Measurements from ENCODE around the gene FMO4. TPM values are rescaled to one million over a fixed set of nuclear protein-coding genes. Genes with fewer than 3 reads are reported as not detected.

Gene FMO4
- total and polyA plus RNA-seq, 2 experiments from 2014 or later = 3.1 to 3.4 TPM

DNA sequence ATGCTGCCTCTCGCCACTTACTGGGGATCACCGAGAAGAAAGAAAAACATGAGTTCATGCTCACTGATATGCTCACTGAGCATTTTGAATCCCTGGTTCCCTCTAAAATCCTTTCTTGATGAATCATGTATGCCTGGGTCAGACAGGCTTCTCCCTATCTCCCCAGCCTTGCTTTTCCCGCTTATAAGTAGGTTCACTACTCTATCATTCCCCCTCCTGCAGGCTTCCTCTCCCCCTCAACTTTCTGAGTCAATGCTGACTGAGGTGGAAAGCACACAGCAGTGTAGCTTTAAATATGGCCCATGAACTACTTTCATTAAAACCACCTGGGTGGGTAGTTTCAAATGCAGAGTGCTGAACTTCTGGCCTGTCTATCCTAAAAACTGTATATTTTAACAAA lies 41.7 kb downstream of the FMO4 start:
- Histone ChIP-seq H3K79me2 (replicated peaks; ENCODE audit: insufficient read depth) (no peaks in the 10 kb centered on the region), H3F3A (replicated peaks; ENCODE audit: low read depth) (no peaks in the 10 kb centered on the region), H3K9me2 (ENCODE audit: insufficient read depth) (0 out of 2 replicates have a peak, but pooled peaks cover 3% of the 10 kb centered on the region), H3K27ac (ENCODE audit: low read depth) (no peak overlapping the region), H3K27me3 (ENCODE audit: insufficient read depth) (no peaks in the 10 kb centered on the region), H3K4me2 (no peak overlapping the region), H3K4me1 (ENCODE audit: insufficient read depth) (no peaks in the 10 kb centered on the region), H3K36me3 (ENCODE audit: insufficient read depth) (no peaks in the 10 kb centered on the region), H3K4me3 (no peak overlapping the region), H4K20me1 (replicated peaks; ENCODE audit: insufficient read depth) (no peaks in the 10 kb centered on the region), H2AFZ (no peak overlapping the region)
- H3K4me3 Mint-ChIP-seq = no peak overlapping the region
- TF ChIP-seq ZNF114 (CRISPR knock-in tag; IDR thresholded peaks at IDR 0.05) (no peak), STAT1 (IDR thresholded peaks at IDR 0.05; ENCODE audit: unreplicated experiment) (no peak), JUNB (IDR thresholded peaks at IDR 0.05; ENCODE audit: unreplicated experiment) (no peak), EZH2 (IDR thresholded peaks at IDR 0.05; ENCODE audit: low read depth, unreplicated experiment) (no peak), EZH2phosphoT487 (IDR thresholded peaks at IDR 0.05; ENCODE audit: unreplicated experiment) (no peak), POLR2AphosphoS5 (IDR thresholded peaks at IDR 0.05; ENCODE audit: low read depth) (no peak), ZNF331 (CRISPR knock-in tag; IDR thresholded peaks at IDR 0.05; ENCODE audit: low read depth) (no peak), NANOG (IDR thresholded peaks at IDR 0.05; ENCODE audit: borderline replicate concordance) (no peak), CREB1 (CRISPR knock-in tag; IDR thresholded peaks at IDR 0.05; ENCODE audit: low read depth) (no peak)
- TF ChIP-seq, protein P1, sequence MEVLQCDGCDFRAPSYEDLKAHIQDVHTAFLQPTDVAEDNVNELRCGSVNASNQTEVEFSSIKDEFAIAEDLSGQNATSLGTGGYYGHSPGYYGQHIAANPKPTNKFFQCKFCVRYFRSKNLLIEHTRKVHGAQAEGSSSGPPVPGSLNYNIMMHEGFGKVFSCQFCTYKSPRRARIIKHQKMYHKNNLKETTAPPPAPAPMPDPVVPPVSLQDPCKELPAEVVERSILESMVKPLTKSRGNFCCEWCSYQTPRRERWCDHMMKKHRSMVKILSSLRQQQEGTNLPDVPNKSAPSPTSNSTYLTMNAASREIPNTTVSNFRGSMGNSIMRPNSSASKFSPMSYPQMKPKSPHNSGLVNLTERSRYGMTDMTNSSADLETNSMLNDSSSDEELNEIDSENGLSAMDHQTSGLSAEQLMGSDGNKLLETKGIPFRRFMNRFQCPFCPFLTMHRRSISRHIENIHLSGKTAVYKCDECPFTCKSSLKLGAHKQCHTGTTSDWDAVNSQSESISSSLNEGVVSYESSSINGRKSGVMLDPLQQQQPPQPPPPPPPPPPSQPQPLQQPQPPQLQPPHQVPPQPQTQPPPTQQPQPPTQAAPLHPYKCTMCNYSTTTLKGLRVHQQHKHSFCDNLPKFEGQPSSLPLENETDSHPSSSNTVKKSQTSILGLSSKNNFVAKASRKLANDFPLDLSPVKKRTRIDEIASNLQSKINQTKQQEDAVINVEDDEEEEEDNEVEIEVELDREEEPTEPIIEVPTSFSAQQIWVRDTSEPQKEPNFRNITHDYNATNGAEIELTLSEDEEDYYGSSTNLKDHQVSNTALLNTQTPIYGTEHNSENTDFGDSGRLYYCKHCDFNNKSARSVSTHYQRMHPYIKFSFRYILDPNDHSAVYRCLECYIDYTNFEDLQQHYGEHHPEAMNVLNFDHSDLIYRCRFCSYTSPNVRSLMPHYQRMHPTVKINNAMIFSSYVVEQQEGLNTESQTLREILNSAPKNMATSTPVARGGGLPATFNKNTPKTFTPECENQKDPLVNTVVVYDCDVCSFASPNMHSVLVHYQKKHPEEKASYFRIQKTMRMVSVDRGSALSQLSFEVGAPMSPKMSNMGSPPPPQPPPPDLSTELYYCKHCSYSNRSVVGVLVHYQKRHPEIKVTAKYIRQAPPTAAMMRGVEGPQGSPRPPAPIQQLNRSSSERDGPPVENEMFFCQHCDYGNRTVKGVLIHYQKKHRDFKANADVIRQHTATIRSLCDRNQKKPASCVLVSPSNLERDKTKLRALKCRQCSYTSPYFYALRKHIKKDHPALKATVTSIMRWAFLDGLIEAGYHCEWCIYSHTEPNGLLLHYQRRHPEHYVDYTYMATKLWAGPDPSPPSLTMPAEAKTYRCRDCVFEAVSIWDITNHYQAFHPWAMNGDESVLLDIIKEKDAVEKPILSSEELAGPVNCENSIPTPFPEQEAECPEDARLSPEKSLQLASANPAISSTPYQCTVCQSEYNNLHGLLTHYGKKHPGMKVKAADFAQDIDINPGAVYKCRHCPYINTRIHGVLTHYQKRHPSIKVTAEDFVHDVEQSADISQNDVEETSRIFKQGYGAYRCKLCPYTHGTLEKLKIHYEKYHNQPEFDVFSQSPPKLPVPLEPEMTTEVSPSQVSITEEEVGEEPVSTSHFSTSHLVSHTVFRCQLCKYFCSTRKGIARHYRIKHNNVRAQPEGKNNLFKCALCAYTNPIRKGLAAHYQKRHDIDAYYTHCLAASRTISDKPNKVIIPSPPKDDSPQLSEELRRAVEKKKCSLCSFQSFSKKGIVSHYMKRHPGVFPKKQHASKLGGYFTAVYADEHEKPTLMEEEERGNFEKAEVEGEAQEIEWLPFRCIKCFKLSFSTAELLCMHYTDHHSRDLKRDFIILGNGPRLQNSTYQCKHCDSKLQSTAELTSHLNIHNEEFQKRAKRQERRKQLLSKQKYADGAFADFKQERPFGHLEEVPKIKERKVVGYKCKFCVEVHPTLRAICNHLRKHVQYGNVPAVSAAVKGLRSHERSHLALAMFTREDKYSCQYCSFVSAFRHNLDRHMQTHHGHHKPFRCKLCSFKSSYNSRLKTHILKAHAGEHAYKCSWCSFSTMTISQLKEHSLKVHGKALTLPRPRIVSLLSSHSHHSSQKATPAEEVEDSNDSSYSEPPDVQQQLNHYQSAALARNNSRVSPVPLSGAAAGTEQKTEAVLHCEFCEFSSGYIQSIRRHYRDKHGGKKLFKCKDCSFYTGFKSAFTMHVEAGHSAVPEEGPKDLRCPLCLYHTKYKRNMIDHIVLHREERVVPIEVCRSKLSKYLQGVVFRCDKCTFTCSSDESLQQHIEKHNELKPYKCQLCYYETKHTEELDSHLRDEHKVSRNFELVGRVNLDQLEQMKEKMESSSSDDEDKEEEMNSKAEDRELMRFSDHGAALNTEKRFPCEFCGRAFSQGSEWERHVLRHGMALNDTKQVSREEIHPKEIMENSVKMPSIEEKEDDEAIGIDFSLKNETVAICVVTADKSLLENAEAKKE (CRISPR knock-in tag; IDR thresholded peaks at IDR 0.05) = no peak
- TF ChIP-seq, protein P2, sequence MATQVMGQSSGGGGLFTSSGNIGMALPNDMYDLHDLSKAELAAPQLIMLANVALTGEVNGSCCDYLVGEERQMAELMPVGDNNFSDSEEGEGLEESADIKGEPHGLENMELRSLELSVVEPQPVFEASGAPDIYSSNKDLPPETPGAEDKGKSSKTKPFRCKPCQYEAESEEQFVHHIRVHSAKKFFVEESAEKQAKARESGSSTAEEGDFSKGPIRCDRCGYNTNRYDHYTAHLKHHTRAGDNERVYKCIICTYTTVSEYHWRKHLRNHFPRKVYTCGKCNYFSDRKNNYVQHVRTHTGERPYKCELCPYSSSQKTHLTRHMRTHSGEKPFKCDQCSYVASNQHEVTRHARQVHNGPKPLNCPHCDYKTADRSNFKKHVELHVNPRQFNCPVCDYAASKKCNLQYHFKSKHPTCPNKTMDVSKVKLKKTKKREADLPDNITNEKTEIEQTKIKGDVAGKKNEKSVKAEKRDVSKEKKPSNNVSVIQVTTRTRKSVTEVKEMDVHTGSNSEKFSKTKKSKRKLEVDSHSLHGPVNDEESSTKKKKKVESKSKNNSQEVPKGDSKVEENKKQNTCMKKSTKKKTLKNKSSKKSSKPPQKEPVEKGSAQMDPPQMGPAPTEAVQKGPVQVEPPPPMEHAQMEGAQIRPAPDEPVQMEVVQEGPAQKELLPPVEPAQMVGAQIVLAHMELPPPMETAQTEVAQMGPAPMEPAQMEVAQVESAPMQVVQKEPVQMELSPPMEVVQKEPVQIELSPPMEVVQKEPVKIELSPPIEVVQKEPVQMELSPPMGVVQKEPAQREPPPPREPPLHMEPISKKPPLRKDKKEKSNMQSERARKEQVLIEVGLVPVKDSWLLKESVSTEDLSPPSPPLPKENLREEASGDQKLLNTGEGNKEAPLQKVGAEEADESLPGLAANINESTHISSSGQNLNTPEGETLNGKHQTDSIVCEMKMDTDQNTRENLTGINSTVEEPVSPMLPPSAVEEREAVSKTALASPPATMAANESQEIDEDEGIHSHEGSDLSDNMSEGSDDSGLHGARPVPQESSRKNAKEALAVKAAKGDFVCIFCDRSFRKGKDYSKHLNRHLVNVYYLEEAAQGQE (IDR thresholded peaks at IDR 0.05; ENCODE audit: unreplicated experiment) = no peak
- TF ChIP-seq, protein P3, sequence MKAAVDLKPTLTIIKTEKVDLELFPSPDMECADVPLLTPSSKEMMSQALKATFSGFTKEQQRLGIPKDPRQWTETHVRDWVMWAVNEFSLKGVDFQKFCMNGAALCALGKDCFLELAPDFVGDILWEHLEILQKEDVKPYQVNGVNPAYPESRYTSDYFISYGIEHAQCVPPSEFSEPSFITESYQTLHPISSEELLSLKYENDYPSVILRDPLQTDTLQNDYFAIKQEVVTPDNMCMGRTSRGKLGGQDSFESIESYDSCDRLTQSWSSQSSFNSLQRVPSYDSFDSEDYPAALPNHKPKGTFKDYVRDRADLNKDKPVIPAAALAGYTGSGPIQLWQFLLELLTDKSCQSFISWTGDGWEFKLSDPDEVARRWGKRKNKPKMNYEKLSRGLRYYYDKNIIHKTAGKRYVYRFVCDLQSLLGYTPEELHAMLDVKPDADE (IDR thresholded peaks at IDR 0.05) = no peak
- TF ChIP-seq, protein P4, sequence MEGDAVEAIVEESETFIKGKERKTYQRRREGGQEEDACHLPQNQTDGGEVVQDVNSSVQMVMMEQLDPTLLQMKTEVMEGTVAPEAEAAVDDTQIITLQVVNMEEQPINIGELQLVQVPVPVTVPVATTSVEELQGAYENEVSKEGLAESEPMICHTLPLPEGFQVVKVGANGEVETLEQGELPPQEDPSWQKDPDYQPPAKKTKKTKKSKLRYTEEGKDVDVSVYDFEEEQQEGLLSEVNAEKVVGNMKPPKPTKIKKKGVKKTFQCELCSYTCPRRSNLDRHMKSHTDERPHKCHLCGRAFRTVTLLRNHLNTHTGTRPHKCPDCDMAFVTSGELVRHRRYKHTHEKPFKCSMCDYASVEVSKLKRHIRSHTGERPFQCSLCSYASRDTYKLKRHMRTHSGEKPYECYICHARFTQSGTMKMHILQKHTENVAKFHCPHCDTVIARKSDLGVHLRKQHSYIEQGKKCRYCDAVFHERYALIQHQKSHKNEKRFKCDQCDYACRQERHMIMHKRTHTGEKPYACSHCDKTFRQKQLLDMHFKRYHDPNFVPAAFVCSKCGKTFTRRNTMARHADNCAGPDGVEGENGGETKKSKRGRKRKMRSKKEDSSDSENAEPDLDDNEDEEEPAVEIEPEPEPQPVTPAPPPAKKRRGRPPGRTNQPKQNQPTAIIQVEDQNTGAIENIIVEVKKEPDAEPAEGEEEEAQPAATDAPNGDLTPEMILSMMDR (conservative IDR thresholded peaks at IDR 0.05; ENCODE audit: low read depth in 2 of 2) = no peak
- H3K27ac Mint-ChIP-seq = no peak overlapping the region
- no peak for DNase-seq (ENCODE audit: low spot score)
- H3K27me3 Mint-ChIP-seq (ENCODE audit: insufficient read depth, low read depth, poor library complexity) = peaks cover 3% of the 10 kb centered on the region
- H3K9me3 Mint-ChIP-seq = no peaks in the 10 kb centered on the region
- no peak for ATAC-seq
- H3K36me3 Mint-ChIP-seq (ENCODE audit: low read depth) = no peaks in the 10 kb centered on the region
- peaks cover 10% of the 10 kb centered on the region; the same call in 2 of the 3 replicates for H3K4me1 Mint-ChIP-seq

All from GM23338 (cell line).